Retina (tissue), 1 donor: Measurements from ENCODE around the gene UBE3A.

Experiments used
- DNase-seq: peaks from one replicate; pipeline ENCODE4 v3.0.0-alpha.2; 2016

The UBE3A gene

DNA sequence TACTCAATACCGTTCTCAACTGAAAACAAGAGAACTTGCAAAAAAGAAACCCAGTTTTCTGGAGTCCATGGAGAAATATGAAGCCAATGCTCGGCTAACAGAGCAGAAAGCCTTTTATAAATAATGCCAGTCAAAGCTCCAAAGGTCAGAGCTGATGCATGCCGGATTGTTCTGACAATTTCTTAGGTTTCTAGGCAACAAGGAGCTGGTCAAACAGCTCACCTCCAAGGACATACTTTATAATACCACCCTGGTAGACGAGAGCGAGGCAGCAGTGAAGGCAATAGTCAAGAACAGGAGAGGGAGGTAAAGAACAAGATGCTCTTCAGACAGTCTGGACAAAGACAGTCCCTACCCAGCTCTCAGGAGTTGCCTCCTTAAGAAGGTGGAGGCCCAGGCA is 111.1 kb downstream of the UBE3A start:
- no peak for DNase-seq

DNA sequence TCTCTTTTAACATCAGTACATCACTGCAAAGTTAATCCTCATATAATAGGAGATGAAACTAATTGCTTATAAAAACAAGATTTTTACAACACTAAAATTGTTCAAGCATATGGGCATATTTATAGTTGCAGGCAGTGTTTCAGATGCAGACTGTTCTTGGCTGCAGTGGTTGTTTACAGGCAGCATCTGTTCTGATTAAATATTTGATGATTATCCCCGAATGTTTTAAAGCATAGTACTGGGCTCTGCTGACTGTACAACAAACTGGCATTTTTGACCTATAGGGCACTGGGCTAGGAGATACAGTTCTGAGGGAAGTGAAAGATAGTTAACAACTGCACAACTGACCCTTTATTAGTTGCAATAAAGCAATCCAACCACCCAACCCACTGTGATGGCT is 113.6 kb downstream of the UBE3A start:
- no peak for DNase-seq

DNA sequence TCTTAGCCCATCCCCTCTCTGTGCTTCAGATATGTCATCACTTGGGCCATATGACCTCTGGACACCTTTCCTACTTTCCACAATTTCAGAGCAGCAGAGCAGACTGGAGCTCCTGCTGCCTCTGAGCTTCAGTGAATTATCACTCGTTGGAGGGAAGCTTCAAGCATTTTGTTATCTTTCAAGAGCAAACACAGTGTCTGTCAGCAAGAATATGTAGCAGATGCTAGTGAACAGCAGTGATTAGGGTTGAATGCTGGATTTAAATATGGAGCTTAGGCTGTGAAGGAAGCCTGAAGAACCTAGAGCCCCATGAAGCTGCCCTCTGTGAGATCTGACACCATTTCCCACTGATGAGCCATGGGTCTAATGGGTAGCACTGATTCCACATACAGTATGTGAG is 115.4 kb downstream of the UBE3A start:
- no peak for DNase-seq

DNA sequence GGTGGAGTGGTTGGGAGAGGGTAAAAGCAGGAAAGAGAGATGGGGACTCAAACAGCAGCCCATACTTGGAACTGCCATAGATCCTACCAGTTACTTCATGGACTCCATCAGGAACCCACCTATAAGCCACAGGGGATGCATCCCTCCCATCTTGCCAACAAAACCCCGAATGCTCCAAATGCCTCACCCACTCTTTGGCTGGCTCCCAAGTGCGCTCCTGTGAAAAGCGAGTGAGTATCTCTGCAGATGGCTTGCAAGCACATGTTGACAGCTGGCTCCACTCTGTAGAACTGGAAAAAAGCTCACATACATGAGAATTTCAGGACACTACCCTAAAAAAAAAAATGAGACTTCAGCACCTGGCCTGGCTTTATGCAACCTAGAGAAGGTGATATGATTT is 151.0 kb downstream of the UBE3A start:
- DNase-seq: no peak
